HUES6 (cell line): Measurements from ENCODE around the gene HERC2.
"Not testable (repeated sequence)": the region's sequence is repeated elsewhere in the genome, so short reads cannot be mapped to it uniquely, and the experiment has no call there.

Experiments used
- H3K27ac ChIP-seq: 2 replicates; pipeline ENCODE4 v1.7.0; 2013; ENCODE audit warnings: low read depth, mild to moderate bottlenecking, low read length, inconsistent platforms
- H3K27me3 ChIP-seq: 2 replicates; pipeline ENCODE4 v1.6.1; 2013; ENCODE audit warnings: low read length; ENCODE audit not compliant: control insufficient read depth, insufficient read depth
- H3K36me3 ChIP-seq: 2 replicates; pipeline ENCODE4 v1.6.1; 2013; ENCODE audit warnings: low read length; ENCODE audit not compliant: control insufficient read depth, insufficient read depth
- H3K4me1 ChIP-seq: 2 replicates; pipeline ENCODE4 v1.6.1; 2013; ENCODE audit warnings: low read length; ENCODE audit not compliant: control insufficient read depth, insufficient read depth
- H3K4me3 ChIP-seq: 2 replicates; pipeline ENCODE4 v1.5.1; 2013; ENCODE audit warnings: low read depth, low read length
- H3K9ac ChIP-seq: one replicate; pipeline ENCODE4 v1.6.1; 2013; ENCODE audit warnings: mild to moderate bottlenecking, low read length
- H3K9me3 ChIP-seq: 2 replicates; pipeline ENCODE4 v1.6.1; 2013; ENCODE audit warnings: low read depth, low read length; ENCODE audit not compliant: control insufficient read depth, insufficient read depth

The HERC2 gene

DNA sequence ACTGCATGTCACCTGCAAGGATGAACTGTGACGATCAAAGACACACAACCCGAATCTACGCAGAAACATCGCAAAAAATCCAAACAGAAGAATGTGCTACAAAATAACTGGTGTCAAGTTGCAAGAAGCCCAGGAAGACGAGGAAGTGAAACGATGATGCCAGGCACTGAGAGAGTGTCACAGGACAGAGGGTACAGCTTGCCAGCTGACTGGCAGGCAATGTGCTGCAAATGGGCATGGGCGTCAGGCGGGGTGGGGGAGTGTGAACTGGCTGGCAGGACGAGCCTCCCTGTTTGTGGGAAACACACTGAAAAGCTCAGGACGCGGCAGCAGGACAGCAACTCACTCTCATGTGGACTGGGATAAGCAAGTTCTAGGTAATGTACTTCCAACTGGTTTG is 193.9 kb downstream of the HERC2 start:
- H3K9me3 ChIP-seq = no peaks in the 10 kb centered on the region
- H3K4me3 ChIP-seq = no peak overlapping the region
- no peak overlapping the region for H3K9ac ChIP-seq
- H3K27ac ChIP-seq = no peak overlapping the region
- H3K4me1 ChIP-seq = no peaks in the 10 kb centered on the region
- H3K27me3 ChIP-seq = no peaks in the 10 kb centered on the region
- H3K36me3 ChIP-seq = peaks cover 69% of the 10 kb centered on the region

DNA sequence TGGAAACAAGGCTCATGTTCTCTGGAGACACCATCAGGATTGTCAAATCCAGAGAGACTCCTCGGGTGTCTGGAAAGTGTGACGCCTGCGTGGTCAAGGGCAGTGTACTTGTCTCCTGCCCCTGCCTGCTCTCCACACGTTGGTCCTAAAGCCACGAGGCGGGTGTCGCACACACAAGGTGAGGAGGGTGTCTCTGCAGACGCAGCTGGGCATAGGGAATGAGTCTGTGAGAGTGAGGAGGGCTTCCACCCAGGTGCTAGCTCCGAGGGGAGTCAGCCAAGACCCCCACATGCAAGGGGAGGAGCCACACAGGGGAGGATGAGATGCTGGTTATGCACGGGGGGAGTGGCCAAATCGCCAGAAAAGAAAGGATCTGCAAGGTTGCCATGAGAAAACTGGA is 194.9 kb downstream of the HERC2 start:
- Histone ChIP-seq H3K27me3 (no peaks in the 10 kb centered on the region), H3K9me3 (no peaks in the 10 kb centered on the region), H3K4me1 (no peaks in the 10 kb centered on the region), H3K4me3 (no peak overlapping the region), H3K36me3 (peaks cover 74% of the 10 kb centered on the region), H3K27ac (no peak overlapping the region), H3K9ac (no peak overlapping the region)

DNA sequence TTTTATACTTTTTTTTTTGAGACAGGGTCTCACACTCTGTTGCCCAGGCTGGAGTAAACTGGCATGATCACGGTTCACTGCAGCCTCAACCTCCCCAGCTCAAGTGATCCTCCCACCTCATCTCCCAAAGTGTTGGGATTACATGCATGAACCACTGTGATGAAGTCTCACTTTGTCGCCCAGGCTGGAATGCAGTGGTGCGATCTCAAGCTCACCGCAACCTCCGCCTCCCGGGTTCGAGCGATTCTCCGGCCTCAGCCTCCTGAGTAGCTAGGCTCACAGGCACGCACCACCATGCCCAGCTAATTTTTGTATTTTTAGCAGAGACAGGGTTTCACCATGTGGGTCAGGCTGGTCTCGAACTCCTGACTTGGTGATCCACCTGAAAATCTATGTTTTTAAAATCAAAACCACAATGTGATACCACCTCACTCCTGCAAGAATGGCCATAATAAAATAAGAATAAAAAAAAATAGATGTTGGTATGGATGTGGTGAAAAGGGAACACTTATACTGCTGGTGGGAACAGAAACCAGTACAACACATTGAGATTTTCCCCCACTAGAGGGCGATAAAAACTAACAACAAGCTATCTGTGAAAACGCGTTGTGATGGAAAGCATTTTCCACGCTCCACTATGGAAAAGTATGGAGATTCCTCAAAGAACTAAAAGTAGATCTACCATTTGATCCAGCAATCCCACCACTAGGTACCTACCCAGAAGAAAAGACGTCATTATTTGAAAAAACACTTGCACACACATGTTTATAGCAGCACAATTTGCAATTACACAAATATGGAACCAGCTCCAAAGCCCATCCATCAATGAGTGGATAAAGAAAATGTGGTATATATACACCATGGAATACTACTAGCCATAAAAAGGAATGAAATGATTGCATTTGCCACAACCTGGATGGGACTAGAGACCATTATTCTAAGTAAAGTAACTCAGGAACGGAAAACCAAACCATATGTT is 196.0 kb downstream of the HERC2 start:
- Histone ChIP-seq H3K27me3 (no peaks in the 10 kb centered on the region), H3K4me1 (no peaks in the 10 kb centered on the region), H3K36me3 (peaks cover 73% of the 10 kb centered on the region), H3K9me3 (no peaks in the 10 kb centered on the region), H3K4me3 (no peak overlapping the region), H3K27ac (no peak overlapping the region), H3K9ac (no peak overlapping the region)

DNA sequence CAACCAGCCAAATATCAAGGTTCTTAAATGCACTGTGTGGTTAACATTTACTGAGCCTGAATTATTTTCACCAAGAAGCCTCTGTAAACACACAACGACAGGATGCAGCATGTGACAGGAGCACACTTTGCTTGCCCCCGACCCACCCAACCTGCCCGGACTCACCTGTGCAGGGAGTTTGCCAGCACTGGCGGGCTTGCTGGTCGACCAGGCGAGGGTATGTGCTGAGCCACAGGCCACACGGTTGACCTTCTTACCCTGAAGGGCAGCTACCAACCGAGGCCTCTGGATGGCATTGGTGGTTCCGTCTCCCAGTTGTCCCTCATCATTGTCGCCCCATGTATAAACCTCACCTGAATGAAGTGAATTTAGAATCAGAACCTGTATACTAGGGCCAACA is 197.1 kb downstream of the HERC2 start:
- Histone ChIP-seq H3K9me3 (no peaks in the 10 kb centered on the region), H3K27me3 (no peaks in the 10 kb centered on the region), H3K27ac (no peak overlapping the region), H3K4me3 (no peak overlapping the region), H3K36me3 (peaks cover 74% of the 10 kb centered on the region), H3K4me1 (no peaks in the 10 kb centered on the region), H3K9ac (no peak overlapping the region)

DNA sequence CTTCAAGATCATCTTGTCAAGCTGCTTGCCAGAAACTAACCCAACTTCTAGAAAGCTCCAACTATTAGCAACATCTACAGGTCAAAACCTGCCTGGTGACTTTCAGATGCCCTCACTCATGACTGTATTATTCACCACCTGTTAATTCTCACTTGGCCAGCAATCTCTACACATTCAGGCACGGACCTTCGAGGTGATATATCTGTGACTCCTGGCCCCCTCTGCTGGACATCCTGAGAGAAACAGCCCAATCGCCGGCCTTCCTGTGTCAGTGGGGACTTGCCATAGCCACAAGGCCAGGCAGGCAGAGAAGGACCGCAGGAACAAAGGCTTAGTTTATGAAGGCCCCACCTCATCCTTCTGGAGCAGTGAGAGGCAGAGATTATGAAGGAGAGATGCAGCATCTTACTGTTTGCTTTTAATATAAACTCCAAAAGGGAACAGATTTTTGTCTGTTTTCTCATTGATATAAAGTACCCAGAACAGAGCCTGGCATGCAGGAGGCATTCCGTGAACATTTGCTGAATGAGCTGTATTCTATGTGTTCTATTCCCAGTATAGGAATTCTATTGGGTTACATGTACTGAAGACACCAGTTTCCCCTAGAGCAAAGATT is 198.5 kb downstream of the HERC2 start:
- Histone ChIP-seq H3K9me3 (no peaks in the 10 kb centered on the region), H3K36me3 (peaks cover 68% of the 10 kb centered on the region), H3K27me3 (no peaks in the 10 kb centered on the region), H3K4me3 (no peak overlapping the region), H3K27ac (no peak overlapping the region), H3K9ac (no peak overlapping the region), H3K4me1 (no peaks in the 10 kb centered on the region)

DNA sequence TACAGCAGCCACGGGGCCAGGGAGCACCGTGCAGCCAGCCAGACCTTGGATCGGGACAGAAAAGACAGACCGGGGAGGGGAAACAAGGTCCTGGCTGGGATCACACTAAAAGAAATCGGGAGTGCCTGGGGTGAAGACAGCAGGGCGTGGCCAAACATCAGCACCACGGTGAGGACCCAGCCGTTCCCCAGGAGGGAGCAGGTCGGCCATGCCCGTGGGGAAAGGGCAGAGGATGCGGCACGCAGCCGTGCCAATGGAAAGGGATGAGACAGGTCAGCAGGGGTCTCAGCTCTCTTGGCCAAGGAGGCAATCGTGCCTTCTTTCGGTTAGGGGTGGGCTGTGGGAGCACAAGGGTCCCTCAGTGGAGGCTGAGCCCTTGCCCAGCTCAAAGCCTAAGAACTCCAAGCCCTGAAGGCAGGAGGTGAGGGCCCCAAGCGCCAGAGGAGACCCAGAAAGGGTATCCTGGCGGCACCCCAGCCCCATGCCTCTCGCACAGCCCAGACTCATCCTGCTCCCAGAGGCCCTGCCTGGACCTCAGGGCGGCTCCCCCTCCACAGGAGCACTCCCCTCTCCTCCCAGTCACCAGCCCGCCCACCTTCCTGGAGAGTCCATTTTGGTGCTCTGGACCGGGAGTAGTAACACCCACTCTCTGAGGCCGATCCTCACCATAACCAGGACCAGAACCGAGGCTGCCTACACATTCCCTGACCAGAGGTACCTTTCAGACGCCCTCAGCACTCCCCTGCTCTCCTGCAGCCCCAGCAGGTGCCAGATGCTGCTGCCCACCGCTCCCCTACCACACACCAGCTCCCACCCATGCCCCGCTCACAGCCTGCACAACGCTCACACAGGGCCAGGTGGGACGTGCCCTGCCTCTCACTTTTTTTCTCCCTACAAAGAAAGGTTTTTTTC is 199.7 kb downstream of the HERC2 start:
- H3K27ac ChIP-seq = no peak overlapping the region
- H3K27me3 ChIP-seq = no peaks in the 10 kb centered on the region
- H3K4me1 ChIP-seq = no peaks in the 10 kb centered on the region
- peaks cover 68% of the 10 kb centered on the region for H3K36me3 ChIP-seq
- no peaks in the 10 kb centered on the region for H3K9me3 ChIP-seq
- no peak overlapping the region for H3K9ac ChIP-seq
- H3K4me3 ChIP-seq = no peak overlapping the region

DNA sequence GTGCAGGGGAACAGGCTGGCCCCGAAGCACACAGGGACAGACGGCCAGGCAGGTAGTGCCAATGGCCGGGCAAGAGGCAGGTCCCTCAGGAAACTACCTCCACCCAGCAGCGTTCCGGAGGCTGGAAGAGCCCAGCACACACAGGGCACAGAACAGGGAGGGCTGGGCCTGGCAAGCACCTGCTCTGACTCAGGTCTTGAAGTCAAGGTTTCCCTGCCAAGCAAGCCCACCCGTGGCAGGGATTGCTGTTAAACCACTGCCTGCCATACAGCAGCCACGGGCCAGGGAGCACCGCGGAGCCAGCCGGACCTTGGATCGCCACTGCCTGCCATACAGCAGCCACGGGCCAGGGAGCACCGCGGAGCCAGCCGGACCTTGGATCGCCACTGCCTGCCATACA is 200.4 kb downstream of the HERC2 start:
- H3K27me3 ChIP-seq, H3K9me3 ChIP-seq, H3K4me1 ChIP-seq, H3K4me3 ChIP-seq, H3K9ac ChIP-seq, H3K27ac ChIP-seq: not testable (repeated sequence)
- H3K36me3 ChIP-seq = peaks cover 73% of the 10 kb centered on the region

DNA sequence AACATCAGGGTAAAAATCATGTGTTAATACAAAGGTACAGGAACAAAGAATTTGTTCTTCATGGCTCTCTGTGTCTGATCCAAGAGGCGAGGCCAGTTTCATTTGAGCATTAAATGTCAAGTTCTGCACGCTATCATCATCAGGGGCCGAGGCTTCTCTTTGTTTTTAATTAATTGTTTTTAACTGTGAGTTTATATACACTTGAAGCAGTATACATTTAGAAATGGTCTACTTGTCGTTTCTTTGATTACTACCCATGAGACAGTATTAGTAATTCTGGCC is 201.7 kb downstream of the HERC2 start:
- Histone ChIP-seq H3K27me3 (no peaks in the 10 kb centered on the region), H3K4me1 (no peaks in the 10 kb centered on the region), H3K9ac (no peak overlapping the region), H3K36me3 (peaks cover 83% of the 10 kb centered on the region), H3K4me3 (no peak overlapping the region), H3K9me3 (no peaks in the 10 kb centered on the region), H3K27ac (no peak overlapping the region)

DNA sequence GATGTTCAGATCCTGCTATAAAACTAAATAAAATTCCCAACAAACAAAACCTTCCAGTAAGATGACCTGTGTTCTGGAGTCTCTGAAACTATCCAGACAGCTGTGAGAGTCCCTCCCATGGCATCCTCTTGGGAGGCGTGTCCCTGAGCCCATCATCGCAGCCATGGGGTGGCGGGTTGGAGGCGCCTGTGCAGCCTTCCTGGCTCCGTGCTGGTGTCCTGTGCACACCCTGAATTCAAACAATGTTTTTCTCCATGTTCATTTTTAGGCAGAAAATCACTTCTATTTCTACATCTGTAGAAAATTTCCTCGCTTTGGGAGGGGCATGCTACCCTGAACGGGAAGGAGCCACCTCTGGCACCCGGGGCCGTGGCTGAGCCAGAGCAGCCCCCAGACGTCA is 203.4 kb downstream of the HERC2 start:
- Histone ChIP-seq H3K4me1 (no peaks in the 10 kb centered on the region), H3K36me3 (peaks cover 84% of the 10 kb centered on the region), H3K4me3 (no peak overlapping the region)

DNA sequence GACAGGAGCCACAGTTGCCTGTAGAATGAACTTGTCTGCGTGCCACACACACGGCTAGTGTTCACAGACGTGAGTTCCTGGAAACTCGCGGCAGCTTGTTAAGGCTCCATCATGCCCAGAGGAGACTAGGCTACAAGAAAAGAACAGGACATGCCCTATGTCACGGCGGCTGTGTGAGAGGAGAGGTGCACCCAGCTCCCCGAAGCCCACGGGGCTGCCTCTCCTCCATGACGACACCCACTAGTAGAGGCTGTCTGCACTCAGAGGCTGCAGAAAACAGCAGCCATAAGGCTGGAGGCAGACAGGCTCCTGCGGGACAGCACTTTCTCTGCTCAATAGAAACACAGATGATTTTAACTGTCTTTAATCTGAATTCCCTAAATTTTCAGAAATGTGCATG is 203.9 kb downstream of the HERC2 start:
- Histone ChIP-seq H3K36me3 (peaks cover 86% of the 10 kb centered on the region), H3K4me3 (no peak overlapping the region), H3K9me3 (no peaks in the 10 kb centered on the region), H3K27ac (no peak overlapping the region), H3K4me1 (no peaks in the 10 kb centered on the region), H3K27me3 (no peaks in the 10 kb centered on the region), H3K9ac (no peak overlapping the region)

More for the DNA sequence above, 203.4 kb downstream of the HERC2 start:
- no peaks in the 10 kb centered on the region for H3K9me3 ChIP-seq
- H3K27me3 ChIP-seq = no peaks in the 10 kb centered on the region
- H3K27ac ChIP-seq = no peak overlapping the region
- H3K9ac ChIP-seq = no peak overlapping the region
